ENCODE data around the gene CRTC1.

CRTC1 gene

GRCh38 chr19:18708452-18709231 is 25.2 kb downstream of the CRTC1 start:
- TF ChIP-seq POLR2A (IDR thresholded peaks at IDR 0.05; ENCODE audit: low read depth, low read length) = no peak
- FAIRE-seq (no peak), DNase-seq (ENCODE audit: insufficient read length, low spot score) (no peak)

GRCh38 chr19:18709546-18709945 is 26.1 kb downstream of the CRTC1 start:
- FAIRE-seq = no peak
- no peak for DNase-seq (ENCODE audit: insufficient read length, low spot score)
- no peak for TF ChIP-seq POLR2A (IDR thresholded peaks at IDR 0.05; ENCODE audit: low read depth, low read length)

DNA sequence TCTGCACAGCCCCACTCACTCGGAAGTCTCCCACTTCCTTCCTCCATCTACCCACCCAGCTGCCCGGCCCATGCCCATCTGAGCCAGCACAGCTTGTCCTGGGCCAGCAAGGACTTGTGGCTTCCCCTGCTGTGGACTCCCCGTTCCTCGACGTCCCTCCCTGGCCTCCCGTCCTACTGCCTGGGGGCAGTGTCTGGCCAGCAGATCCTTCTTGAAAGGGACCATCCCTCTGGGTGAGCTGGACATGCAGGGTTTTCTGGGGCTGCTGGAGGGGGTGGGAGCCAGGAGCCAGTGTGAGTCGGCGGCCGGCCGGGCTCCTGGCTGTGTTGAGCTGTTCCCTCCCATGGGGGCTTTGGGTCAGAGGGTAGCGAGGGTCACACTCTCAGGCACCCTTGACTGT is 26.7 kb downstream of the CRTC1 start:
- FAIRE-seq (no peak), DNase-seq (ENCODE audit: insufficient read length, low spot score) (no peak)

DNA sequence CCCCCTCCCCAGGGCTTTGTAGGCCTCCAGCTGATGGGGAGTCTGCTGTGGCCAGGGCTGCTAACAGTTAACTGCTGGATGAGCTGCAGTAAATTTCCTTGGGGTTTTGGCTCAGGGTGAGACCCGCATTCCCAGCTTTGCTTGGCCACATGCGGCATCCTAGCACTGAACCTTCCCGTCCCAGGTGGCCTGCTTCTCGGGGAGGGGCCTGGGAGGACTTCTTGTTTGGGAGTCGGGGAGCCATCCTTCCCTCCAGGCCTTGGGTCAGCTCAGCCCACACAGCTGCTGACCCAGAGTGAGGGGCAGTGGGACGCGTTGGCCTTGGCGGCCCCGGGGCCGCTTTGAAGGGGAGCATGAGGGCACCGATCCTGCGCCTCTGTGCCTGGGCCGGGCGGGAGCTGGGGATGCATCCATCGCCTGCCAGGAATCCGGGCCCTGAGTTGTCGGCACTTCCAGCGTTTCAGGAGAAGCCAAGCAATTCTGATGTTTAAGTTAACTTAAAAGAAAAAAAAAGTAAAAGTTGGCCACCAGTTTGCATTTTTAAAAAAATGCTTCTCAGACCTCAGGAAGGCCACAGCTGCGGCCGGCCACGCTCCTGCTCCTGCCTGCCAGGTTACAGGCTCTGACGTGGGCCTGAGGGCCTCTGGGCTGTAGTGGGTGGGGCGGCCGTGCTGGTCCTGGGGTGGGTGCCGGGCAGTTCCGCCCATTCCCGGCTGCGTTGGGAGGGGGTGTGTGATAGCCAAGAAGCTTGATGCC is 27.7 kb downstream of the CRTC1 start:
- no peak for DNase-seq (ENCODE audit: insufficient read length, low spot score)
- TF ChIP-seq POLR2A (IDR thresholded peaks at IDR 0.05; ENCODE audit: low read depth, low read length) = no peak
- FAIRE-seq = no peak

More for the DNA sequence above, 26.7 kb downstream of the CRTC1 start:
- TF ChIP-seq POLR2A (IDR thresholded peaks at IDR 0.05; ENCODE audit: low read depth, low read length) = no peak

GRCh38 chr19:18711893-18712292 is 28.4 kb downstream of the CRTC1 start:
- no peak for DNase-seq (ENCODE audit: insufficient read length, low spot score)
- no peak for TF ChIP-seq POLR2A (IDR thresholded peaks at IDR 0.05; ENCODE audit: low read depth, low read length)
- no peak for FAIRE-seq

DNA sequence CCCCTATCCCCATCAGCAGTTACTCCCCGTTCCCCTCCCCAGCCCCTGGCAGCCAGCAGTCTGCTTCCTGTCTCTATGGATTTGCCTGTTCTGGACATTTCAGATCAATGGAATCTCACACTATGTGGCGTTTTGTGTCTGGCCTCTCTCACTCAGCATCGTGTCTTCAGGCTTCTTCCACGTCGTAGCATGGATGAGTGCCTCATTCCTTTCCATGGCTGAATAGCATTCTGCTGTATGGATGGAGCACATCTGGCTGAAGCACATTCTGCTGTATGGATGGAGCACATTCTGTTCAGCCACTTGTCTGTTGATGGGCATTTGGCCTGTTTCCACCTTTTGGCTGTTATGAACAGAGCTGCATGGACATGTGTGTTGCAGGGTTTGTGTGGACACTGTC is 29.5 kb downstream of the CRTC1 start:
- no peak for TF ChIP-seq POLR2A (IDR thresholded peaks at IDR 0.05; ENCODE audit: low read depth, low read length)
- DNase-seq (ENCODE audit: insufficient read length, low spot score) = no peak
- no peak for FAIRE-seq

GRCh38 chr19:18713550-18714117 is 30.2 kb downstream of the CRTC1 start:
- no peak for DNase-seq (ENCODE audit: insufficient read length, low spot score)
- TF ChIP-seq POLR2A (IDR thresholded peaks at IDR 0.05; ENCODE audit: low read depth, low read length) = no peak
- no peak for FAIRE-seq

DNA sequence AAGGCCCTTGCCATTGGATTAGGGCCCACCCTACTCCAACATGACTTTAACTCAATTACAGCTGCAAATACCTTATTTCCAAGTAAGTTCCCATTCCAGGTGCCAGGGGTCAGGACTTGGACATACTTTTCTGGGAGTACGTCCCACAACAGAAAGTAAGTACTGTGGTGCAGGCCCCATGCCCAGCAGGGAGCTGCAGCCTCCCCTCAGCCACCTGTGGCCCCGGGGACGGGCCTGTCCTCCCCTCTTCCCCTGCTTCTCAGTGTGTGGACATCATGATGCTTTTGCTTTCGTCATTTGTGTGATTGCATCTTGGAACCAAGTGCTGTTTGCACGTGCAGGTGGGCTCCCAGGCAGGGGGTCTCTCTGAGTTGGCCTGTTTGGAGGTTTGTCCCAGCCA is 31.9 kb downstream of the CRTC1 start:
- TF ChIP-seq POLR2A (IDR thresholded peaks at IDR 0.05; ENCODE audit: low read depth, low read length) = no peak
- DNase-seq (ENCODE audit: insufficient read length, low spot score) = no peak
- FAIRE-seq = no peak

DNA sequence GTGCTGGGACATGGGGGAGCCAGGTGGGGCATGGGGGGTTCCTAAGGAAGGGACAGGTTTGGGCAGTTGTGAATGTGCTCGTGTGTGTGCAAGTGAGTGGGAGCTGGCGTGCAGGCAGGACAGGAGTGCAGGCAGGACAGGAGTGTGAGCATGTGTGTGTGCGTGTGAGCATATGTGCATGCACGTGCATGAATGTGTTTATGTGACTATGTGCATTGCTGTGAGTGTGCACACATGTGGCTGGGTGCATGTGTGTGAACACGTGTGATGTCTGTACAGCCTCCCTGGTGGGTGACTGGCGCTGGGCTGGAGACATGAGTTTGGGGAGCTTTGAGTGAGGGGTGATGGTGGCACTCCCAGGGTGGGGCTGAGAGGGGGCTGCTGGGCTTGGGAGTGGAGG is 33.4 kb downstream of the CRTC1 start:
- TF ChIP-seq POLR2A (IDR thresholded peaks at IDR 0.05; ENCODE audit: low read depth, low read length) = no peak
- DNase-seq (ENCODE audit: insufficient read length, low spot score) = no peak
- no peak for FAIRE-seq

- DNase-seq (ENCODE audit: insufficient read length, low spot score) (no peak), FAIRE-seq (no peak)
- no peak for TF ChIP-seq POLR2A (IDR thresholded peaks at IDR 0.05; ENCODE audit: low read depth, low read length)
Observed at GRCh38 chr19:18717601-18718000, 34.1 kb downstream of the CRTC1 start.

DNA sequence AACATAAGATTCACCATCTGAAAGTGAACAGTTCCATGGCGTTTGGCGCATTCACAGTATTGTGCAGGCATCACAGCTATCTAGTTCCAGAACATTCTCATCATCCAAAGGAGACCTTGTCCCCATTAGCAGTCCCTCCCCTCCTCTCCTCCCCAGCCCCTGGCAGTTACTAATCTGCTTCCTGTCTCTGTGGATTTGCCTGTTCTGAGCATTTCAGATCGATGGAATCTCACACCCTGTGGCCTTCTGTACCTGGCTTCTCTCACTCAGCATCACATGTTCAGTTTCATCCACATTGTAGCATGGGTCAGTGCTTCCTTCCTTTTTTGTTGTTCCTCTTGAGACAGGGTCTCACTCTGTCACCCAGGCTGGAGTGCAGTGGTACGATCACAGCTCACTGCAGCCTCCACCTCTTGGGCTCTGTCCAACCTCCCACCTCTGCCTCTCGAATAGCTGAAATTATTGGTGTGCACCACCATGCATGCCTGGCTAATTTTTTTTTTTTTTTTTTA is 34.6 kb downstream of the CRTC1 start:
- no peak for TF ChIP-seq POLR2A (IDR thresholded peaks at IDR 0.05; ENCODE audit: low read depth, low read length)
- DNase-seq (ENCODE audit: insufficient read length, low spot score) = no peak

DNA sequence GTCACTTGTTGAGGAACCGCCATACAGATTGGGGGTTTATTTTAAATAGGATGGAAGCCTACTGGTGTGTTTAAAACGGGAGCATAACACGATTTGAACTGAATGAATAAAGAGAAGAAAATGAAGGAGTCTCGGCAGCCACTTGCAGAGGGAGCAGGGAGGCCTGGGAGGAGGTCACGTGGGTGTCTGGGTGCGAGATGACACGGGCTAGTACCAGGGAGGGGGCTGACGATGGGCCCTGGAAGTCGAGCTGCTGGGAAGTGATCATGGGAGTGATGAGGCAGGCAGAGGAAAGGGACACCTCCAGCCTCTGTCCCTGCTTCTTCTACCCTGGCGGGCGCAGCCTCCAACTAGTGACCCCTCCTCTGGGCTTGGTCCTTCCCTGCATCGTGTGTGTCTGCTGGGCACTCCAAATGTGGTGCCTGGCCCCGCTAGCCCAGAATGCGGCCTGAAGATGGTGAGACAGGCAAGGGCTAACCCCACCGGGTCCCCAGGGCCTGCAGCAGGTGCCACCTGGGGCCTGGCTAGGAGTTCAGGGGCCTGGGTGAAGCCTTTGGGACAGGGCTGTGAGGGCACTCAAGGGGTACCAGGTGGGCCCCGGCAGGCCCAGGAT is 35.5 kb downstream of the CRTC1 start:
- DNase-seq (ENCODE audit: insufficient read length, low spot score) (no peak), FAIRE-seq (no peak)
- TF ChIP-seq POLR2A (IDR thresholded peaks at IDR 0.05; ENCODE audit: low read depth, low read length) = no peak

More for the DNA sequence above, 34.6 kb downstream of the CRTC1 start:
- FAIRE-seq = no peak

DNA sequence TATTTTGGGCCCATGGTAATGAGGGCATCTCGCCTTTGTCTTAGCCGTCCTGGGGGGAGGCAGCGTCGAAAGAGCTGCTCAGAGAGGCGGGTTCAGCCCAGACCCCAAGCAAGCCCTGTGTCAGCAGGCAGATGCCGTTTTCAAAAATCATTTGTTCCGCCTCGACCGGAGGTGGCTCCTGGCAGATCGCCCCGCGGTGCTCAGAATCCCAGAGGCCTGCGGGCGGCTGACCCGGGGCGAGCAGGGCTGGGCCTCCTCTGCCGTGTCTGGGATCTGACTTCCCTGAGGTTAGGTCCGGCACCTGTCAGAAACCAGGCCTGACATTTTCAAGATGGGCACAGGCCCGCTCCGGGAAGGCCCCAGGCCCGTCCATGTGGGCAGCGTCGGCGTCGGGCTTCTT is 36.1 kb downstream of the CRTC1 start:
- no peak for DNase-seq (ENCODE audit: insufficient read length, low spot score)
- no peak for FAIRE-seq
- no peak for TF ChIP-seq POLR2A (IDR thresholded peaks at IDR 0.05; ENCODE audit: low read depth, low read length)

GRCh38 chr19:18723871-18724377 is 40.4 kb downstream of the CRTC1 start:
- no peak for DNase-seq (ENCODE audit: insufficient read length, low spot score)
- TF ChIP-seq POLR2A (IDR thresholded peaks at IDR 0.05; ENCODE audit: low read depth, low read length) = no peak
- no peak for FAIRE-seq
